Mesenteric fat pad (tissue), 1 donor: ENCODE measurements around the gene SIN3B. TPM values are rescaled to one million over a fixed set of nuclear protein-coding genes. Genes with fewer than 3 reads are reported as not detected.

ENCODE experiments used
- DNase-seq: peaks from one replicate; pipeline ENCODE4 v3.0.0-alpha.2; 2020; ENCODE audit warnings: low spot score
- total RNA-seq: library from RNA; stranded (reverse); fragmentation: NEBNext Ultra II Directional; extraction: Animal tissue kit (Norgen Biotek cat#: 25700); gene quantifications from one replicate; pipeline ENCODE4 v1.2.1, GENCODE V29; 2021
- donor health status: DM: yes; HTN: yes; CAD: no.

The SIN3B gene
- total RNA-seq, 1 donor from 2014 or later, result 72.9 TPM

- DNase-seq, result no peak
Observed at GRCh38 chr19:16822648-16823047, 6.5 kb upstream of the SIN3B start.

DNA sequence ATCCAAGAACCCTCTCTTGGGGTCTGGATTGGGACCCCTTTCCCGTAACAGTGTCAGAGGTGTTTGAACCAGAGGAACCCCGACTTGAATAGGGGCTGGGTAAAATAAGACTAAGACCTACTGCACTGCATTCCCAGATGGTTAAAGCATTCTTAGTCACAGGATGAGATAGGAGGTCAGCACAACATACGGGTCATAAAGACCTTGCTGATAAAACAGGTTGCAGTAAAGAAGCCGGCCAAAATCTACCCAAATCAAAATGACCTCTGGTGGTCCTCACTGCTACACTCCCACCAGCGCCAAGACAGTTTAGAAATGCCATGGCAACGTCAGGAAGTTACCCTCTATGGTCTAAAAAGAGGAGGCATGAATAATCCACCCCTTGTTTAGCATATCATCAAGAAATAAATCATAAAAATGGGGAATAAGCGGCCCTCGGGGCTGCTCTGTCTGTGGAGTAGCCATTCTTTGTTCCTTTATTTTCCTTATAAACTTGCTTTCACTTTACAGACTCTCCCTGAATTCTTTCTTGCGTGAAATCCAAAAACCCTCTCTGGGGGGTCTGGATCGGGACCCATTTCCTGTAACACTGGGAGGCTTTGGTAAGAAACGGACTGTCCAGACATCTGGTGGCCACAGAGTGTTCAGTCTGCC, 4.4 kb upstream of the SIN3B start:
- DNase-seq, result no peak

DNA sequence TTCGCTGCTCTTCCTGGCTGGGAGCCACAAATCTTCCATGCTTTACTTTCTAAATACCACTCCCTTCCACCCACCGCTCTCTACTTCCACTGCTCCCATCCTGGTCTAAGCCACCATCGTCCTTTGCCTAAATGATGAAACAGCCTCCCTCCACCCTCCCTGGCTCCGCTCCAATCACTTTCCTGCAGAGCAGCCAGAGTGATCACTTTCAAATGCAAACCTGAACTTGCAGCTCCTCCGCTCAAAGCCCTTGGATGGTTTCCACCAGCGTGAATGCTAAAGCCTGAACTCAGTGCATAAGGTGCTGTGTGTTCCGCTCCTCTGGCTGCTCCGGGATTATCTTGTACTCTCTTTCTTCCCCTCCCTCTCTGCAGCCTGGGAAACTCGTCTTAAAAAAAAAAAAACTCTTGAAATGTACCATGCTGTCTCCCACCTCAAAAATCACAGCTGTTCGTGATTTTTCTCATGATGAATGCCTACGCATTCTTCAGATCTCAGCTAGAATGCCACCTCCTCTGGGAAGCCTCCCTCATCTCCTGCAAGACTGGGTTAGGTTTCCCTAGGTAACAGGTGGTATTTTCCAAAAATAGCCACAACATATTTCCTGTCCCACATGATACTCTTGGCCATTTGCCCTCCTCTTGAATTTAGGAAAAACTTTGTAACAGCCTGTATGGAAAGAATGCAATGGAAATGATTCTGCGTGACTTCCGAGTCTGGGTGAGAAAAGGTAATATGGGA, 3.7 kb upstream of the SIN3B start:
- DNase-seq, result no peak

DNA sequence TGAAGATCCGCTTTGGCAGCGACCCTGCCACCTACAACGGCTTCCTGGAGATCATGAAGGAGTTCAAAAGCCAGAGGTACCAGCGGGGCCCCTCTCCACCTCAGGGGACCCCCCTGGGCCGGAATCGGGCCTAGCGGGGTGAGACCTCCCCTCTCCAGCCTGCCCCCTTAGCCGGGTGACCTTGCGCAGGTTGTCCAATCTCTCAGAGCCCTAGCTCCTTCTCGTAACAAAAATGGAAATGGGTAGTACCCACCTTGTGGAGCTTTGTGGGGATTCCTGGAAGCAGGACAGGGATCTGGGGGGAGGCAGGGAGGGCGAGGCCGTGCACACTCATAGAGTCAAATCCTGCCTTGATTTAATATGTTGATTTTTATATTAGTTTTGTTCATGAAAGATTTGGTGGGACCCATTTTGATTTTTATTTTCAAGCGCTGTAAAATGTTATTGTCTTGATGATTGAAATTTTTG, 658 bp downstream of the SIN3B start:
- DNase-seq, result no peak

- DNase-seq, result no peak
Observed at GRCh38 chr19:16830679-16831078, 1.5 kb downstream of the SIN3B start.

GRCh38 chr19:16831531-16831930, 2.3 kb downstream of the SIN3B start:
- no peak for DNase-seq

DNA sequence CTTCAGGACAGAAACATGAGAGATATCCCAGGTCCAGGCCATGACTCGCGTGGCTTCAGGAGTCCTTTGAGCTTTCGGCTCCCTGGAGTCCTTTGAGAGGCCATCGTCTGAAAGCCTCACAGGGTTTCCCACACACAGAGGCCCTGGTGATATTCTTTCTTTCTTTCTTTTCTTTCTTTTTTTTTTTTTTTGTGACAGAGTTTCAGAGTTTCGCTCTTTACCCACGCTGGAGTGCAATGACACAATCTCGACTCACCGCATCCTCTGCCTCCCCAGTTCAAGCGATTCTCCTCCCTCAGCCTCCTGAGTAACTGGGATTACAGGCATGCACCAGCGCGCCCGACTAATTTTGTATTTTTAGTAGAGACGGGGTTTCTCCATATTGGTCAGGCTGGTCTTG, 5.5 kb downstream of the SIN3B start:
- no peak for DNase-seq

DNA sequence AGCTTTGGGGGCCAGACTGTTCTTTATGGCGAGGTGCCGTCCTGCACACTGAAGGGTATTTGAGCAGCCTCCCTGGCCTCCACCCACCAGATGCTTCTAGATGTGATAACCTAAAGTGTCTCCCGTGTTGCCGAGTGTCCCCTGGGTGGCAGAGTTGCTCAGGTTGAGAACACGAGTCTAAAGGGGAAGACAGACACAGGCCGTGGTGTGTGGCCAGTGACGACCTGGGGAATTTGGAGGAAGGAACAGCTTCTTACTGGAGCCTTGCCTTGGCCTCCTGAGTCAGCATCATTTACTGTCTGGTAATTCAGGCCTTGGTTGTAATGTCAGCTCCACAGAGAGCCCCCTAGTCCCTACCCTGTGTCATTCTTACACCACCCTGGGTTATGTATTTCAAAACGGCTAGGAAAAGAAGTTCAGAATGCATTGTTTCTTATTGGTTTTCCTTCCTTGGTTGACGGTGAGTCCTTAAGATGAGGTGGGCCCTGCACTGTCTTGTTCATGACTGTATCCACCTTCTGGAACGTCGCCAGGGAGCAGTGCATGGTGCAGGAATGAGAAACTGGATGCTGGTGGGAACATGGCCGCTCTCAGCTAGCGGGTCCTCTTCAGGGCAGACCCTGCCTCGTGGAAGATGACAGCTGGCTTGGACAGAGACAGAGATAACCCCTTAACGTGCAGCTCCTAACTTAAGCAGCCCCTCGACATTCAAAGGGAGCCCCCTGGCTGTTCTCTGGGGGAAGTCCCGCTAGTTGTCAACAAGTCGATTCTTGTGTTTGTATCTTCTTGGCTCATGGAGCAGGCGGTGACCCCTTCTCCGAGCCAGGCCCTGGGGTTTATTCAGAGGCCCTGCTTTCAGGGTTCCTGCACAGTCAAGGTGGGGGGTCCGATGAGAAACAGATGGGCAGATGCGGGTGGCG, 7.2 kb downstream of the SIN3B start:
- DNase-seq, result no peak

GRCh38 chr19:16837035-16837362, 7.8 kb downstream of the SIN3B start:
- no peak for DNase-seq

DNA sequence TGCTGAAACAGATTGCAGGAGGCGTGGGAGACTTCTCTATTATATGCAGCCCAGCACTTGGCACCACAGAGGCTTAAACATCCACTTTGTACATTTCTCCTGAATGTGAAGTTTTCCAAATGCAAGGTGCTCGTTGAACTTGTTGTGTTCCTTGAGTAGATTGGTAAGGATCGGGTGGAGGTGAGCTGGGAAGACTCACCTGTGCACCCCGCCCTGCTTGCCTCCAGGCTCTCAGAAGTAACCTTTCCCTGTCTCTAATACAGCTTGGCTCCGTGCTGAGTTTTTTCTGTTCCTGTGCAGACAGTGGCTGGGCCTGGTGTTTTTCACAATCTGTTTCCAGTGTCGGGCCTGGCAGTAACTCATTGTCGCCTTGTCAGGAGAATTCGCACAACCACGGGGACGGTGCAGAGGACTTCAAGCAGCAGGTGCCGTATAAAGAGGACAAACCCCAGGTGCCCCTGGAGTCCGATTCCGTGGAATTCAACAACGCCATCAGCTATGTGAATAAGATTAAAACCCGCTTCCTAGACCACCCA, 12.3 kb downstream of the SIN3B start:
- DNase-seq, result no peak

GRCh38 chr19:16846901-16847300, 17.7 kb downstream of the SIN3B start:
- DNase-seq, result no peak

DNA sequence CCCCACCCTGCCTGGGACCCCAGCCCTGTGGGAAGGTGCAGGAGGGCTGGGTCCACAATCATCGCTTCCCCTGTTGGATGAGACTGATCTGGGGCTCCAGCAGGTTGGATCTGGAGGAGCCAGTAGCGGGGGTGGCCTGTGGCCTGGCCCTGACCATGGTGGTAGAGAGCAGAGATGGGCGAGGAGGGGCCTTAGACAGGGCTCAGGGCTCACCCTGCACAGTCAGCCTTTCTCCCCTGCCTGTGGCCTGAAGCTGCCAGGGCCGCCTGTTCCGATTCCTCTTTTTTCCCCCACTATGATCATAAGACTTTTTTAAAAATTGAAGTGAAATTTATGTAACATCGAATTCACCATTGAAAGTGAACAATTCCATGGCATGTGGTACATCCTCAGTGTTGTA, 18.2 kb downstream of the SIN3B start:
- no peak for DNase-seq

GRCh38 chr19:16849168-16849567, 20.0 kb downstream of the SIN3B start:
- DNase-seq, result no peak

- DNase-seq, result no peak
Observed at GRCh38 chr19:16850133-16850532, 20.9 kb downstream of the SIN3B start.

- DNase-seq, result no peak
Observed at GRCh38 chr19:16851031-16851712, 22.0 kb downstream of the SIN3B start.

DNA sequence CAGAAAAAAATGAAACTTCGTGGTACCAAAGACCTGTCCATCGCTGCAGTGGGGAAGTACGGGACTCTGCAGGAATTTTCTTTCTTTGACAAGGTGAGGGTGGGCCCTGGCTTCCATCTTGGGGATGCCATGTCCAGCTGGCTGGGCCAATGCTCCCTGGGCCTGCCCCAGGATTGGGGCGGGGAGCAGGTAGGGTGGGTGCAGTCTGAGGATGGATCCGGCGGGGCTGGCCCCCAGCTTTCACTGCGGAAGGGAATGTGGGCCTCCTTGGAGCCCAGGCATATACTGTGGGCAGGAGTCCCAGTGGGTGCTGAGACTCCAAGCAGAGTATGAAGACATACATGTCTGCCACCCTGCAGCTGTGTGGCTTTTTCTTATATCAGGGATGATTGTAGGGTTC, 23.9 kb downstream of the SIN3B start:
- DNase-seq, result no peak

GRCh38 chr19:16856091-16856490, 26.9 kb downstream of the SIN3B start:
- no peak for DNase-seq

- no peak for DNase-seq
Observed at GRCh38 chr19:16859626-16860025, 30.4 kb downstream of the SIN3B start.

DNA sequence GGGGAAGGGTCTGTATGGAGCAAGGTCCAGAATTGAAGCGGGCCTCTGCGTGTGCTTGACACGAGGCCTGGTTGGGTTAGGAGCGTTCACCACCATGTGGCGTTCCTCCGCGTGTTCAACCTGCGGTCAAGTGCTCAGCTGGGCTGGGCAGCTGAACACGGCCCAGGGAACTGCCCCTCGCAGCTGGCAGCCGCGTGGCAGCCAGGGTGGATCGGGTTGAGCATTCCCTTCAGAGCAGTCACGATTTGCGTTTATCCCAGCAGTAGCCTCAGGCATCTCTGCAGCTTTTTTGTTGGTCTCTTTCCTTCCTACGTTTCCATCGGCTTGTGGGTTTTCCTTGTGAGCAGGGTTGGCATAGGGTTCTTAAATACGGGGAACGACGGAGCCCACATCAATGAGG, 30.9 kb downstream of the SIN3B start:
- no peak for DNase-seq

GRCh38 chr19:16861011-16861410, 31.8 kb downstream of the SIN3B start:
- DNase-seq, result no peak

DNA sequence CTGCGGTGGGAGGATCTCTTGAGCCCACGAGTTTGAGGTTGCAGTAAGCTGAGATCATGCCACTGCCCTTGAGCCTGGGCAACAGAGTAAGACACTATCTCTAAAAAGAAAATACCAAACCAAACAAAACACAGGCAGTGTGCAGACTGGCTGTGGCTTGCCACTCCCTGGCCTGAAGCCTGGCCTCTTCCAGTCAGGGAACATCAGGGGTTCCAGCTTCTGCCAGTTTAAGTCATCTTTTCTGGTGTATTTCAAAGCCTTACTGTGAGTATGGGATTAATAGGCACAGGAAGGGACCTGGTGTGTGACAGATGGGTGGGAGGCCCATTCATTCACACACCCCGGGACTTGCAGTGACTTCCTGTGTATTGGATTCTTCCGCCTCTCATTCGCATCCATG, 32.6 kb downstream of the SIN3B start:
- no peak for DNase-seq
